ENCODE measurements around the gene NPSR1.

NPSR1 gene

GRCh38 chr7:34844936-34845665 is 187.1 kb downstream of the NPSR1 start:
- no peaks in the 10 kb centered on the region for H4K20me1 ChIP-seq (ENCODE audit: control insufficient read depth, insufficient read depth, low read depth, low read length)
- no peaks in the 10 kb centered on the region for H3K79me2 ChIP-seq (ENCODE audit: control insufficient read depth, low read length)
- no peaks in the 10 kb centered on the region for H3K9me2 ChIP-seq (replicated peaks; ENCODE audit: control insufficient read depth, low read length)
- H3F3A ChIP-seq (ENCODE audit: control insufficient read depth, insufficient read depth), result no peaks in the 10 kb centered on the region
- no peak overlapping the region for H3K27ac ChIP-seq (ENCODE audit: low read depth, low read length)
- no peak for TF ChIP-seq EZH2phosphoT487 (IDR thresholded peaks at IDR 0.05; ENCODE audit: borderline replicate concordance, low read length)
- TF ChIP-seq, protein P1, sequence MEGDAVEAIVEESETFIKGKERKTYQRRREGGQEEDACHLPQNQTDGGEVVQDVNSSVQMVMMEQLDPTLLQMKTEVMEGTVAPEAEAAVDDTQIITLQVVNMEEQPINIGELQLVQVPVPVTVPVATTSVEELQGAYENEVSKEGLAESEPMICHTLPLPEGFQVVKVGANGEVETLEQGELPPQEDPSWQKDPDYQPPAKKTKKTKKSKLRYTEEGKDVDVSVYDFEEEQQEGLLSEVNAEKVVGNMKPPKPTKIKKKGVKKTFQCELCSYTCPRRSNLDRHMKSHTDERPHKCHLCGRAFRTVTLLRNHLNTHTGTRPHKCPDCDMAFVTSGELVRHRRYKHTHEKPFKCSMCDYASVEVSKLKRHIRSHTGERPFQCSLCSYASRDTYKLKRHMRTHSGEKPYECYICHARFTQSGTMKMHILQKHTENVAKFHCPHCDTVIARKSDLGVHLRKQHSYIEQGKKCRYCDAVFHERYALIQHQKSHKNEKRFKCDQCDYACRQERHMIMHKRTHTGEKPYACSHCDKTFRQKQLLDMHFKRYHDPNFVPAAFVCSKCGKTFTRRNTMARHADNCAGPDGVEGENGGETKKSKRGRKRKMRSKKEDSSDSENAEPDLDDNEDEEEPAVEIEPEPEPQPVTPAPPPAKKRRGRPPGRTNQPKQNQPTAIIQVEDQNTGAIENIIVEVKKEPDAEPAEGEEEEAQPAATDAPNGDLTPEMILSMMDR (IDR thresholded peaks at IDR 0.05; ENCODE audit: low read depth, low read length, poor library complexity, severe bottlenecking), result no peak
- no peaks in the 10 kb centered on the region for H3K27me3 ChIP-seq (ENCODE audit: control insufficient read depth, low read length)
- H3K4me2 ChIP-seq (ENCODE audit: low read length), result no peak overlapping the region
- H3K9me3 ChIP-seq (ENCODE audit: control insufficient read depth, insufficient read depth, low read length), result no peaks in the 10 kb centered on the region
- H3K36me3 ChIP-seq (ENCODE audit: control insufficient read depth, low read length), result no peaks in the 10 kb centered on the region
- H3K4me1 ChIP-seq (ENCODE audit: control insufficient read depth, low read length), result no peaks in the 10 kb centered on the region
- no peak overlapping the region for H3K4me3 ChIP-seq (ENCODE audit: low read length)

DNA sequence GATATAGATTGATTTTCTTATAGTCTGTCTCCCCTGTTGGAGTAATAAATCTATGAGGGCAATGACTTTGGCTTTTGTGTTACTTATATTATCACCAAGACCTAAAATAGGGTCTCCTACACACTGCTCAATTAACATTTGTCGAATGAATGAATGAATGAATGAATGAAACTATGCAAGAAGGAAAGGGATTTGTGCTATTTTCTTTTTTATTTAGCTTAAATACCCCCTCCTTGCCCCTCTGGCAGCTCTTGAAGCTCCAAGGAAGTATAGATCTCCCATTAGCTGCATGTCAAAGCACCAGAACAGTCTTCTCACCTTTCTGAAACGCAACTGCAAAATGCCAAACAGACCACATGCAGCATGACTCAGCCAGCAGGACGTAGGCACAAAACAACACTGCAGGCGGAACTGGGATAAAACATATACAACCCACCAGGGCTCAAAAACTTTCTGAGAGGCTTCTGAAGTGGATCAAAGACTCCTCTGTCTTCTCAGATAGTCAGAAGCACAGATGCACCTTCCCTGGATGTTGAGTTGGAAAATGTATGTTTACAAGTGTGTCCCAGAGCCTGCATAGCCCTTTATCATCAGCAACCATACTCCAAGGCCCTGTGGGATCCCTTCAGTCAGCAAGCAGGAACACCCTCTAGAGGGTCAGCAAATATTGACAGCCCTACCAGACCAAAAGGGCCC is 187.8 kb downstream of the NPSR1 start:
- Histone ChIP-seq H3K27me3 (ENCODE audit: control insufficient read depth, low read length) (no peaks in the 10 kb centered on the region), H3K4me2 (ENCODE audit: low read length) (no peak overlapping the region), H3K27ac (ENCODE audit: low read depth, low read length) (no peak overlapping the region), H3F3A (ENCODE audit: control insufficient read depth, insufficient read depth) (no peaks in the 10 kb centered on the region), H3K79me2 (ENCODE audit: control insufficient read depth, low read length) (no peaks in the 10 kb centered on the region), H3K9me3 (ENCODE audit: control insufficient read depth, insufficient read depth, low read length) (no peaks in the 10 kb centered on the region), H3K4me1 (ENCODE audit: control insufficient read depth, low read length) (no peaks in the 10 kb centered on the region), H4K20me1 (ENCODE audit: control insufficient read depth, insufficient read depth, low read depth, low read length) (no peaks in the 10 kb centered on the region), H3K4me3 (ENCODE audit: low read length) (no peak overlapping the region), H3K36me3 (ENCODE audit: control insufficient read depth, low read length) (no peaks in the 10 kb centered on the region), H3K9me2 (replicated peaks; ENCODE audit: control insufficient read depth, low read length) (no peaks in the 10 kb centered on the region)
- TF ChIP-seq EZH2phosphoT487 (IDR thresholded peaks at IDR 0.05; ENCODE audit: borderline replicate concordance, low read length), result no peak
- TF ChIP-seq, protein P1 (IDR thresholded peaks at IDR 0.05; ENCODE audit: low read depth, low read length, poor library complexity, severe bottlenecking), result no peak

DNA sequence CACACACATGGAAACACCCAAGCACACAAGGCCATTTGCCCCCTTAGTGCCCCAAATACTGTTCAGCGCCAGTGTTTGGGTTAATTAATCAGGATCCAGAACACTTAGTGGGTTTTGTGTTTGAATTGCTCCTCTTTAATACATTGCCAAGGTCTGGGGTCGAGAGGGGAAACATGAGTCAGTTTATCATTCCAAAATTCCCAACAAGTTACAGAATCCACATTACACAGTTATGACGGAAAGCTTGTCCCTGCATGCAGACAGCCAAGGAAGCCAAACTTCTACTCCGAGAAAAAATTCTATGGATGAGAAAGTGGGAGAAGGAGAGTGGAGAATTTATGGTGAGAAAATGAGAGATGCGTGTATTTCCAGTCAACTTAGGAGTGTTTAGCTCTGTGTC is 189.0 kb downstream of the NPSR1 start:
- TF ChIP-seq, protein P1 (IDR thresholded peaks at IDR 0.05; ENCODE audit: low read depth, low read length, poor library complexity, severe bottlenecking), result no peak
- TF ChIP-seq EZH2phosphoT487 (IDR thresholded peaks at IDR 0.05; ENCODE audit: borderline replicate concordance, low read length), result no peak
- Histone ChIP-seq H3K9me3 (ENCODE audit: control insufficient read depth, insufficient read depth, low read length) (no peaks in the 10 kb centered on the region), H3K27me3 (ENCODE audit: control insufficient read depth, low read length) (no peaks in the 10 kb centered on the region), H3K36me3 (ENCODE audit: control insufficient read depth, low read length) (no peaks in the 10 kb centered on the region), H3K4me2 (ENCODE audit: low read length) (no peak overlapping the region), H3K27ac (ENCODE audit: low read depth, low read length) (no peak overlapping the region), H3K4me3 (ENCODE audit: low read length) (no peak overlapping the region), H3K9me2 (replicated peaks; ENCODE audit: control insufficient read depth, low read length) (no peaks in the 10 kb centered on the region), H3K4me1 (ENCODE audit: control insufficient read depth, low read length) (no peaks in the 10 kb centered on the region), H4K20me1 (ENCODE audit: control insufficient read depth, insufficient read depth, low read depth, low read length) (no peaks in the 10 kb centered on the region), H3F3A (ENCODE audit: control insufficient read depth, insufficient read depth) (no peaks in the 10 kb centered on the region), H3K79me2 (ENCODE audit: control insufficient read depth, low read length) (no peaks in the 10 kb centered on the region)

All from DOHH2 (cell line).